Kidney epithelial cell (primary cell): Measurements from ENCODE around the gene ACAP3. TPM values are rescaled to one million over a fixed set of nuclear protein-coding genes. Genes with fewer than 3 reads are reported as not detected.

Source experiments
- DNase-seq: peaks from one replicate; pipeline ENCODE4 v3.0.0-alpha.2; 2010; ENCODE audit warnings: low read depth
- H3K27me3 ChIP-seq: 2 replicates; pipeline ENCODE4 v1.6.0; 2011; ENCODE audit warnings: low read length; ENCODE audit not compliant: control insufficient read depth, insufficient read depth
- H3K36me3 ChIP-seq: 2 replicates; pipeline ENCODE4 v1.5.1; 2011; ENCODE audit warnings: low read length; ENCODE audit not compliant: control insufficient read depth, insufficient read depth
- H3K4me3 ChIP-seq: 2 replicates; pipeline ENCODE4 v1.5.1; 2011; ENCODE audit warnings: low read depth, mild to moderate bottlenecking, control low read depth, low read length
- CTCF ChIP-seq: IDR thresholded peaks from 2 replicates; pipeline ENCODE4 v1.5.1; 2011; ENCODE audit warnings: mild to moderate bottlenecking, moderate library complexity, low read length, control low read depth, inconsistent platforms; ENCODE audit not compliant: insufficient read depth, poor library complexity, severe bottlenecking
- total RNA-seq: library from RNA; depleted of rRNA; stranded (reverse); fragments of >200 nt; gene quantifications from 2 replicates; pipeline ENCODE4 v1.2.3, GENCODE V29; 2015

The ACAP3 gene
- total RNA-seq, 1 donor from 2014 or later, result 37.9 TPM

GRCh38 chr1:1279028-1279427 lies 28.7 kb downstream of the ACAP3 start:
- TF ChIP-seq CTCF, result no peak
- Histone ChIP-seq H3K36me3 (no peaks in the 10 kb centered on the region), H3K4me3 (no peak overlapping the region), H3K27me3 (no peaks in the 10 kb centered on the region)
- no peak for DNase-seq

GRCh38 chr1:1278620-1279019 lies 29.1 kb downstream of the ACAP3 start:
- Histone ChIP-seq H3K36me3 (no peaks in the 10 kb centered on the region), H3K27me3 (no peaks in the 10 kb centered on the region), H3K4me3 (no peak overlapping the region)
- DNase-seq, result no peak
- TF ChIP-seq CTCF, result no peak

GRCh38 chr1:1275836-1276235 lies 31.9 kb downstream of the ACAP3 start:
- no peaks in the 10 kb centered on the region for H3K27me3 ChIP-seq
- no peak for DNase-seq
- H3K36me3 ChIP-seq, result no peaks in the 10 kb centered on the region
- H3K4me3 ChIP-seq, result no peak overlapping the region
- TF ChIP-seq CTCF, result no peak

- no peak for TF ChIP-seq CTCF
- Histone ChIP-seq H3K4me3 (no peak overlapping the region), H3K36me3 (no peaks in the 10 kb centered on the region), H3K27me3 (no peaks in the 10 kb centered on the region)
- no peak for DNase-seq
Measured at GRCh38 chr1:1274931-1275431, 32.7 kb downstream of the ACAP3 start.

GRCh38 chr1:1274299-1274930 lies 33.3 kb downstream of the ACAP3 start:
- TF ChIP-seq CTCF, result no peak
- Histone ChIP-seq H3K27me3 (no peaks in the 10 kb centered on the region), H3K4me3 (peak overlapping the region; percentile 91), H3K36me3 (no peaks in the 10 kb centered on the region)
- no peak for DNase-seq

GRCh38 chr1:1273512-1274298 lies 34.0 kb downstream of the ACAP3 start, which contains the start of gene UBE2J2:
Gene UBE2J2 (minus strand): TSS chr1:1273854. CDS start chr1:1267992, 5,862 bp downstream.
- no peak for TF ChIP-seq CTCF
- no peaks in the 10 kb centered on the region for H3K36me3 ChIP-seq
- no peak for DNase-seq
- H3K4me3 ChIP-seq, result peak within 1 kb of the TSS; percentile 91
- no peaks in the 10 kb centered on the region for H3K27me3 ChIP-seq
